HG02943 (cell line): Measurements from ENCODE around the gene FYCO1.

Source experiments
- ATAC-seq: cut with Tn5 transposase; IDR thresholded peaks from one replicate; pipeline ENCODE4 v1.9.1; 2021; ENCODE audit warnings: mild to moderate bottlenecking, low read depth, moderate library complexity; ENCODE audit not compliant: unreplicated experiment

The FYCO1 gene

DNA sequence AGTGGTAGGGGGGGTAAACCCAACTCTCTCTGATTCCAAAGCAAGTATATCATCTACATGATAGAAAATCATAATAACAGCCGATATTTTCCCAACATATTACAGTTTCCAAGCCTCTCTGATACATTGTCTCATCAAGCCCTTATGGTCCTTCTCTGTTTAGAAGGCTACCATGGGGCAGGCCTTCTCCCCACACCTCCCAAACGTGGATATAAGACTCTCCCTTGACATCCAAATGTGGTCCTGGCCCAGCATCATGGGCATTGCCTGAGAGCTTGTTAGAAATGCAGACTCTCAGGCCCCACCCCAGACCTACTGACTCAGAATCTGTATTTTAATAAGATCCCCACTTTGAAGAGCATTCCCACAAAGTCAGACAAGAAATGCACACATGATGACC is 127.0 kb downstream of the FYCO1 start:
- ATAC-seq: no peak

DNA sequence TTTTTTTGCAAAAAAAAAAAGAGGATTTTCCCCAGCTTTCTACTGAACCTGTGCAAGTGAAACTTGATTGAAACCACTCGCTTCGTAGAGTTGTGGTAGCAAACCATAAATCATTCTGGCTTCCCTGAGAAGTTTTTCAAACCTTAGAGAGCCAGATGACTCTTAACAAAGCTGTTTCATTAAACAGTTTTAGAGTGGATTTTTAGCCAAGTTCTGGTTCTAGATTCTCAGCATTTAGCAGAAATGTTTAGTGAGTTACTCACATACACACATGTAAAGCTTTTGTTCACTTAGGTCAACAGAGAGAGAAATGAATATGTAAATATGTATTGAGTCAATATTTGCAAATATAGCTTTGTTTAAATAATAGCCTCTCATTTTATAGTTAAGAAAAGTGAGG is 127.4 kb downstream of the FYCO1 start:
- no peak for ATAC-seq
